Keratinocyte (primary cell): ENCODE measurements around the gene MAPK4. TPM values are rescaled to one million over a fixed set of nuclear protein-coding genes. Genes with fewer than 3 reads are reported as not detected.

Experiments used
- DNase-seq: peaks from one replicate; pipeline ENCODE4 v3.0.0-alpha.2; 2011; ENCODE audit warnings: low read depth, missing footprints, low spot score
- FAIRE-seq: peaks from 2 replicates; lab custom pipeline; 2011; peaks lifted over from hg19 to GRCh38; lab: Jason Lieb, UNC
- H2AFZ ChIP-seq: 2 replicates; pipeline ENCODE4 v1.6.0; 2012; ENCODE audit warnings: low read length, control low read depth, inconsistent platforms; ENCODE audit not compliant: control insufficient read depth
- H3K27ac ChIP-seq: 2 replicates; pipeline ENCODE4 v1.5.1; 2011; ENCODE audit warnings: low read length; ENCODE audit not compliant: control insufficient read depth, insufficient read depth
- H3K27me3 ChIP-seq: 3 replicates; pipeline ENCODE4 v1.6.0; 2011; ENCODE audit warnings: low read length; ENCODE audit not compliant: control insufficient read depth, insufficient read depth; ENCODE audit errors: extremely low read depth
- H3K36me3 ChIP-seq, 2 experiments: 2 replicates in 1 of 2; 3 replicates in 1 of 2; pipeline ENCODE4 v1.5.1; 2011; ENCODE audit warnings: low read length in 2 of 2, mild to moderate bottlenecking in 1 of 2; ENCODE audit not compliant: control insufficient read depth in 2 of 2, insufficient read depth in 2 of 2; ENCODE audit errors: extremely low read depth in 1 of 2
- H3K4me1 ChIP-seq: 3 replicates; pipeline ENCODE4 v1.5.1; 2011; ENCODE audit warnings: low read length; ENCODE audit not compliant: control insufficient read depth, insufficient read depth; ENCODE audit errors: extremely low read depth
- H3K4me2 ChIP-seq: 3 replicates; pipeline ENCODE4 v1.6.0; 2011; ENCODE audit warnings: low read depth, low read length; ENCODE audit not compliant: control insufficient read depth, insufficient read depth; ENCODE audit errors: extremely low read depth
- H3K4me3 ChIP-seq, 3 experiments: fragments of 200-600 bp in 1 of 3; sonication (generic) in 1 of 3; 2 replicates in 2 of 3; 3 replicates in 1 of 3; pipeline ENCODE4 v1.5.1; 2011 to 2016; ENCODE audit warnings: low read length in 3 of 3, mild to moderate bottlenecking in 3 of 3, control low read depth in 2 of 3, inconsistent platforms in 1 of 3, low read depth in 1 of 3, mixed read lengths in 1 of 3, mixed run types in 1 of 3, moderate library complexity in 1 of 3; ENCODE audit not compliant: control insufficient read depth in 2 of 3, insufficient read depth in 2 of 3; ENCODE audit errors: extremely low read depth in 1 of 3
- H3K79me2 ChIP-seq: 2 replicates; pipeline ENCODE4 v1.6.0; 2012; ENCODE audit warnings: low read length; ENCODE audit not compliant: control insufficient read depth, insufficient read depth
- H3K9ac ChIP-seq: 3 replicates; pipeline ENCODE4 v1.6.0; 2011; ENCODE audit warnings: low read length; ENCODE audit not compliant: control insufficient read depth, insufficient read depth; ENCODE audit errors: extremely low read depth
- H3K9me1 ChIP-seq: 3 replicates; pipeline ENCODE4 v1.6.0; 2011; ENCODE audit warnings: low read length; ENCODE audit not compliant: control insufficient read depth, insufficient read depth; ENCODE audit errors: extremely low read depth
- H3K9me3 ChIP-seq: 2 replicates; pipeline ENCODE4 v1.5.1; 2012; ENCODE audit warnings: low read depth, low read length; ENCODE audit not compliant: control insufficient read depth
- H4K20me1 ChIP-seq: 3 replicates; pipeline ENCODE4 v1.6.0; 2011; ENCODE audit warnings: low read length; ENCODE audit not compliant: control insufficient read depth, insufficient read depth; ENCODE audit errors: extremely low read depth
- CTCF ChIP-seq, 3 experiments: IDR thresholded peaks in 1 of 3; conservative IDR thresholded peaks in 1 of 3; optimal IDR thresholded peaks in 1 of 3; 2 replicates in 2 of 3; 3 replicates in 1 of 3; pipeline versions ENCODE3 to v1.5.1; 2011; ENCODE audit warnings: low read length in 3 of 3, mild to moderate bottlenecking in 3 of 3, moderate library complexity in 2 of 3, control low read depth in 1 of 3, inconsistent platforms in 1 of 3; ENCODE audit not compliant: insufficient read depth in 2 of 3; ENCODE audit errors: extremely low read depth in 1 of 3
- EZH2 ChIP-seq: IDR thresholded peaks from one replicate; pipeline ENCODE4 v1.6.1; 2012; ENCODE audit warnings: inconsistent platforms, mild to moderate bottlenecking, low read length, moderate library complexity
- dilution Hi-C: fragments of 300-500 bp; cut with MboI; formaldehyde crosslinking; loops from one replicate; pipeline ENCODE4 v1.7.0; 2020; ENCODE audit warnings: low sequenced_read_pairs; ENCODE audit not compliant: extremely low pct_ligation_motif_present
- polyA plus RNA-seq, 5 experiments: library from polyadenylated mRNA; depleted of rRNA in 3 of 5; stranded (reverse) in 3 of 5; stranded (forward) in 1 of 5; unstranded in 1 of 5; fragments of >200 nt; gene quantifications; 1 replicate in 1 of 5; 2 replicates in 3 of 5; 3 replicates in 1 of 5; pipeline versions ENCODE4 v1.2.1 to v1.2.3, GENCODE V29; 2011 to 2012; ENCODE audit warnings: missing spikeins in 2 of 5, low read depth in 1 of 5, low replicate concordance in 1 of 5

The MAPK4 gene
- polyA plus RNA-seq, 1 donor (not counting 4 experiments of a cell fraction or from before 2014, with no cell fraction given): not detected

GRCh38 chr18:50616484-50617048 is 56.7 kb downstream of the MAPK4 start:
- dilution Hi-C loops: no loop called here
- H3K4me1 ChIP-seq: no peaks in the 10 kb centered on the region
- H3K36me3 ChIP-seq: no peaks in the 10 kb centered on the region
- H3K9me1 ChIP-seq: no peaks in the 10 kb centered on the region
- no peaks in the 10 kb centered on the region for H4K20me1 ChIP-seq
- H3K27ac ChIP-seq: no peak overlapping the region
- FAIRE-seq: no peak
- no peak overlapping the region for H3K4me2 ChIP-seq
- H3K9ac ChIP-seq: no peak overlapping the region
- H3K79me2 ChIP-seq: no peaks in the 10 kb centered on the region
- no peak overlapping the region for H3K4me3 ChIP-seq
- no peak overlapping the region for H2AFZ ChIP-seq
- no peak for DNase-seq
- peaks cover 2% of the 10 kb centered on the region for H3K9me3 ChIP-seq
- TF ChIP-seq EZH2: no peak
- no peak for TF ChIP-seq CTCF (optimal IDR thresholded peaks at IDR 0.05 in 1 of 3, IDR thresholded peaks at IDR 0.05 in 1 of 3, conservative IDR thresholded peaks at IDR 0.05 in 1 of 3; ENCODE audit: extremely low read depth in 1 of 3, insufficient read depth in 2 of 3, low read length in 3 of 3)
- H3K27me3 ChIP-seq: no peaks in the 10 kb centered on the region

- Histone ChIP-seq H3K4me1 (no peaks in the 10 kb centered on the region), H3K9me1 (no peaks in the 10 kb centered on the region)
Measured at GRCh38 chr18:50619861-50620275, 60.0 kb downstream of the MAPK4 start.

More at GRCh38 chr18:50619861-50620275, 60.0 kb downstream of the MAPK4 start:
- H3K9me3 ChIP-seq: no peaks in the 10 kb centered on the region
- DNase-seq (no peak), FAIRE-seq (no peak)
- peaks cover 3% of the 10 kb centered on the region for H3K27me3 ChIP-seq
- H3K36me3 ChIP-seq: no peaks in the 10 kb centered on the region
- no peak overlapping the region for H2AFZ ChIP-seq
- H4K20me1 ChIP-seq: no peaks in the 10 kb centered on the region
- no peaks in the 10 kb centered on the region for H3K79me2 ChIP-seq
- dilution Hi-C loops: no loop called here
- H3K27ac ChIP-seq: no peak overlapping the region
- H3K4me2 ChIP-seq: no peak overlapping the region
- TF ChIP-seq CTCF (optimal IDR thresholded peaks at IDR 0.05 in 1 of 3, IDR thresholded peaks at IDR 0.05 in 1 of 3, conservative IDR thresholded peaks at IDR 0.05 in 1 of 3; ENCODE audit: extremely low read depth in 1 of 3, insufficient read depth in 2 of 3, low read length in 3 of 3): no peak
- no peak for TF ChIP-seq EZH2
- no peak overlapping the region for H3K9ac ChIP-seq
- H3K4me3 ChIP-seq: no peak overlapping the region
